Naive B cell (primary cell): ENCODE results near the gene ARMH4. TPM values are rescaled to one million over a fixed set of nuclear protein-coding genes. Genes with fewer than 3 reads are reported as not detected.

Source experiments
- ATAC-seq, 2 donors: fragments of 150-1000 bp; cut with Tn5 transposase; 2 replicates each; pipeline ENCODE4 v1.10.0; 2021; ENCODE audit warnings: low read depth in 2 of 2, mild to moderate bottlenecking in 2 of 2, moderate library complexity in 2 of 2
- DNase-seq: peaks from one replicate; pipeline ENCODE4 v3.0.0; 2022
- H3K27ac Mint-ChIP-seq, 6 donors: one replicate each; pipeline ENCODE4 v1.8.0; 2020 to 2022; ENCODE audit warnings: mild to moderate bottlenecking in 6 of 6, mixed read lengths in 6 of 6, moderate library complexity in 5 of 6, inconsistent platforms in 2 of 6
- H3K27me3 Mint-ChIP-seq, 3 donors: one replicate each; pipeline ENCODE4 v1.8.0; 2021 to 2022; ENCODE audit warnings: mixed read lengths in 3 of 3, mild to moderate bottlenecking in 1 of 3
- H3K36me3 Mint-ChIP-seq, 2 donors: one replicate each; pipeline ENCODE4 v1.8.0; 2020 to 2022; ENCODE audit warnings: mixed read lengths in 2 of 2, inconsistent platforms in 1 of 2, mild to moderate bottlenecking in 1 of 2
- H3K4me1 Mint-ChIP-seq, 3 donors: one replicate each; pipeline ENCODE4 v1.8.0; 2020 to 2022; ENCODE audit warnings: mixed read lengths in 3 of 3, inconsistent platforms in 1 of 3, mild to moderate bottlenecking in 1 of 3, moderate library complexity in 1 of 3
- H3K4me3 Mint-ChIP-seq, 8 donors: one replicate each; pipeline ENCODE4 v1.8.0; 2020 to 2022; ENCODE audit warnings: mild to moderate bottlenecking in 8 of 8, mixed read lengths in 8 of 8, moderate library complexity in 8 of 8, inconsistent platforms in 2 of 8
- H3K9me3 Mint-ChIP-seq, 7 donors: one replicate each; pipeline ENCODE4 v1.8.0; 2020 to 2022; ENCODE audit warnings: mixed read lengths in 7 of 7, mild to moderate bottlenecking in 5 of 7, inconsistent platforms in 2 of 7, moderate library complexity in 1 of 7
- polyA plus RNA-seq, 6 donors: library from polyadenylated mRNA; unstranded; fragments of 300-500 nt; fragmentation: Illumina TruSeq; gene quantifications; one replicate each; pipeline ENCODE4 v1.2.3, GENCODE V29; 2021; ENCODE audit warnings: low read depth in 6 of 6

Gene ARMH4
- polyA plus RNA-seq, 6 donors from 2014 or later, result 0.82 to 0.95 (median 0.84) TPM; not detected in 3

GRCh38 chr14:58106446-58106845 lies 45.6 kb downstream of the ARMH4 start:
- H3K36me3 Mint-ChIP-seq, result no peaks in the 10 kb centered on the region
- no peaks in the 10 kb centered on the region for H3K4me1 Mint-ChIP-seq
- DNase-seq, result no peak
- H3K27me3 Mint-ChIP-seq, result peaks cover 0 to 13% (median 4%) of the 10 kb centered on the region in 3 donors
- ATAC-seq, result no peak
- H3K4me3 Mint-ChIP-seq, result no peak overlapping the region
- no peaks in the 10 kb centered on the region for H3K9me3 Mint-ChIP-seq
- H3K27ac Mint-ChIP-seq, result no peak overlapping the region

- DNase-seq (no peak), ATAC-seq (no peak)
These were observed 47.2 kb downstream of the ARMH4 start for GRCh38 chr14:58104808-58105207.

GRCh38 chr14:58100735-58101368 lies 51.2 kb downstream of the ARMH4 start:
- peaks cover 3 to 10% (median 8%) of the 10 kb centered on the region in 3 donors for H3K27me3 Mint-ChIP-seq
- H3K27ac Mint-ChIP-seq, result no peak overlapping the region
- no peak overlapping the region for H3K4me3 Mint-ChIP-seq
- H3K9me3 Mint-ChIP-seq, result no peaks in the 10 kb centered on the region
- ATAC-seq (no peak), DNase-seq (no peak)
- H3K4me1 Mint-ChIP-seq, result no peaks in the 10 kb centered on the region
- H3K36me3 Mint-ChIP-seq, result no peaks in the 10 kb centered on the region

More at GRCh38 chr14:58104808-58105207, 47.2 kb downstream of the ARMH4 start:
- H3K9me3 Mint-ChIP-seq, result no peaks in the 10 kb centered on the region
- H3K27me3 Mint-ChIP-seq, result peaks cover 0 to 13% (median 4%) of the 10 kb centered on the region in 3 donors
- H3K4me3 Mint-ChIP-seq, result no peak overlapping the region
- H3K36me3 Mint-ChIP-seq, result no peaks in the 10 kb centered on the region
- no peaks in the 10 kb centered on the region for H3K4me1 Mint-ChIP-seq
- no peak overlapping the region for H3K27ac Mint-ChIP-seq

- H3K27me3 Mint-ChIP-seq, result peaks cover 3 to 14% (median 6%) of the 10 kb centered on the region in 3 donors
- no peak overlapping the region for H3K4me3 Mint-ChIP-seq
- no peaks in the 10 kb centered on the region for H3K9me3 Mint-ChIP-seq
- H3K36me3 Mint-ChIP-seq, result no peaks in the 10 kb centered on the region
- ATAC-seq, result no peak
- H3K4me1 Mint-ChIP-seq, result no peaks in the 10 kb centered on the region
- H3K27ac Mint-ChIP-seq, result no peak overlapping the region
- no peak for DNase-seq
These were observed 52.3 kb downstream of the ARMH4 start for GRCh38 chr14:58099682-58100081.

GRCh38 chr14:58098507-58098906 lies 53.5 kb downstream of the ARMH4 start:
- DNase-seq, result no peak
- H3K4me1 Mint-ChIP-seq, result no peaks in the 10 kb centered on the region
- no peaks in the 10 kb centered on the region for H3K9me3 Mint-ChIP-seq
- no peaks in the 10 kb centered on the region for H3K36me3 Mint-ChIP-seq
- no peak overlapping the region for H3K4me3 Mint-ChIP-seq
- no peak overlapping the region for H3K27ac Mint-ChIP-seq
- H3K27me3 Mint-ChIP-seq, result peaks cover 3 to 14% (median 6%) of the 10 kb centered on the region in 3 donors
- no peak for ATAC-seq

- Mint-ChIP-seq H3K4me3 (no peak overlapping the region), H3K27me3 (peaks cover 5 to 14% (median 14%) of the 10 kb centered on the region in 3 donors), H3K27ac (no peak overlapping the region), H3K9me3 (no peaks in the 10 kb centered on the region), H3K36me3 (no peaks in the 10 kb centered on the region), H3K4me1 (no peaks in the 10 kb centered on the region)
- DNase-seq (no peak), ATAC-seq (no peak)
These were observed 55.3 kb downstream of the ARMH4 start for GRCh38 chr14:58096731-58097130.

GRCh38 chr14:58091883-58092630 lies 60.0 kb downstream of the ARMH4 start:
- H3K9me3 Mint-ChIP-seq, result no peaks in the 10 kb centered on the region
- H3K36me3 Mint-ChIP-seq, result no peaks in the 10 kb centered on the region
- peaks cover 13 to 24% (median 15%) of the 10 kb centered on the region in 3 donors for H3K27me3 Mint-ChIP-seq
- no peaks in the 10 kb centered on the region for H3K4me1 Mint-ChIP-seq
- DNase-seq (no peak), ATAC-seq (no peak)
- no peak overlapping the region for H3K4me3 Mint-ChIP-seq
- no peak overlapping the region for H3K27ac Mint-ChIP-seq

- Mint-ChIP-seq H3K4me3 (no peak overlapping the region), H3K4me1 (no peaks in the 10 kb centered on the region), H3K9me3 (no peaks in the 10 kb centered on the region), H3K36me3 (no peaks in the 10 kb centered on the region), H3K27ac (no peak overlapping the region), H3K27me3 (peaks cover 19 to 21% (median 20%) of the 10 kb centered on the region in 3 donors)
- ATAC-seq, result no peak
- no peak for DNase-seq
These were observed 62.4 kb downstream of the ARMH4 start for GRCh38 chr14:58089612-58090011.

- Mint-ChIP-seq H3K4me3 (no peak overlapping the region), H3K27me3 (peaks cover 21 to 27% (median 25%) of the 10 kb centered on the region in 3 donors), H3K9me3 (no peaks in the 10 kb centered on the region), H3K27ac (no peak overlapping the region), H3K4me1 (no peaks in the 10 kb centered on the region), H3K36me3 (no peaks in the 10 kb centered on the region)
- ATAC-seq (no peak), DNase-seq (no peak)
These were observed 63.1 kb downstream of the ARMH4 start for GRCh38 chr14:58088961-58089360.

GRCh38 chr14:58085877-58086276 lies 66.1 kb downstream of the ARMH4 start:
- Mint-ChIP-seq H3K4me1 (no peaks in the 10 kb centered on the region), H3K27ac (no peak overlapping the region), H3K4me3 (no peak overlapping the region), H3K36me3 (no peaks in the 10 kb centered on the region), H3K9me3 (no peaks in the 10 kb centered on the region), H3K27me3 (peaks cover 17 to 26% (median 25%) of the 10 kb centered on the region in 3 donors)
- DNase-seq (no peak), ATAC-seq (no peak)

GRCh38 chr14:58082491-58083098 lies 69.4 kb downstream of the ARMH4 start:
- H3K4me1 Mint-ChIP-seq, result no peaks in the 10 kb centered on the region
- H3K27me3 Mint-ChIP-seq, result peaks cover 22 to 25% (median 24%) of the 10 kb centered on the region in 3 donors
- no peaks in the 10 kb centered on the region for H3K36me3 Mint-ChIP-seq
- H3K9me3 Mint-ChIP-seq, result no peaks in the 10 kb centered on the region
- peak overlapping the region in 1 of 6 donors; percentile 58 for H3K27ac Mint-ChIP-seq
- no peak for ATAC-seq
- DNase-seq, result no peak
- no peak overlapping the region for H3K4me3 Mint-ChIP-seq

GRCh38 chr14:58082011-58082410 lies 70.0 kb downstream of the ARMH4 start:
- no peak overlapping the region for H3K4me3 Mint-ChIP-seq
- ATAC-seq (no peak), DNase-seq (no peak)
- no peaks in the 10 kb centered on the region for H3K9me3 Mint-ChIP-seq
- no peaks in the 10 kb centered on the region for H3K36me3 Mint-ChIP-seq
- no peak overlapping the region for H3K27ac Mint-ChIP-seq
- peaks cover 17 to 23% (median 20%) of the 10 kb centered on the region in 3 donors for H3K27me3 Mint-ChIP-seq
- H3K4me1 Mint-ChIP-seq, result no peaks in the 10 kb centered on the region

GRCh38 chr14:58078471-58078870 lies 73.5 kb downstream of the ARMH4 start:
- no peak for DNase-seq
- no peak overlapping the region for H3K27ac Mint-ChIP-seq
- H3K27me3 Mint-ChIP-seq, result peaks cover 8 to 19% (median 14%) of the 10 kb centered on the region in 3 donors
- peaks cover 0 to 4% (median 0%) of the 10 kb centered on the region in 7 donors for H3K9me3 Mint-ChIP-seq
- no peak for ATAC-seq
- H3K4me1 Mint-ChIP-seq, result no peaks in the 10 kb centered on the region
- no peak overlapping the region for H3K4me3 Mint-ChIP-seq
- no peaks in the 10 kb centered on the region for H3K36me3 Mint-ChIP-seq

GRCh38 chr14:58078068-58078467 lies 73.9 kb downstream of the ARMH4 start:
- Mint-ChIP-seq H3K27me3 (peaks cover 8 to 19% (median 14%) of the 10 kb centered on the region in 3 donors), H3K4me1 (no peaks in the 10 kb centered on the region)

More at GRCh38 chr14:58078068-58078467, 73.9 kb downstream of the ARMH4 start:
- peaks cover 0 to 4% (median 0%) of the 10 kb centered on the region in 7 donors for H3K9me3 Mint-ChIP-seq
- H3K36me3 Mint-ChIP-seq, result no peaks in the 10 kb centered on the region
- ATAC-seq, result no peak
- H3K27ac Mint-ChIP-seq, result no peak overlapping the region
- H3K4me3 Mint-ChIP-seq, result no peak overlapping the region
- DNase-seq, result no peak
